Right atrium auricular region (tissue), 2 donors: Measurements from ENCODE around the gene FOXP1. TPM values are rescaled to one million over a fixed set of nuclear protein-coding genes. Genes with fewer than 3 reads are reported as not detected.

Experiments
- DNase-seq: peaks from one replicate; pipeline ENCODE4 v3.0.0-alpha.2; 2019; ENCODE audit warnings: low spot score
- H3K27ac ChIP-seq, 2 donors: fragments of 200-600 bp; sonication (generic); 1 replicate in 1 of 2; 2 replicates in 1 of 2; pipeline ENCODE4 v1.5.1; 2016 to 2019
- H3K27me3 ChIP-seq, 2 donors: fragments of 200-600 bp; sonication (generic); one replicate each; pipeline versions ENCODE4 v1.5.1 to v1.6.0; 2017 to 2019
- H3K36me3 ChIP-seq: fragments of 200-600 bp; sonication (generic); one replicate; pipeline ENCODE4 v1.5.1; 2016
- H3K4me1 ChIP-seq, 2 donors: fragments of 200-600 bp; sonication (generic); one replicate each; pipeline versions ENCODE4 v1.5.1 to v1.6.0; 2017 to 2019
- H3K4me3 ChIP-seq, 2 donors: fragments of 200-600 bp; sonication (generic); 1 replicate in 1 of 2; 2 replicates in 1 of 2; pipeline ENCODE4 v1.5.1; 2017 to 2019; ENCODE audit warnings: mild to moderate bottlenecking in 1 of 2, moderate library complexity in 1 of 2
- H3K9me3 ChIP-seq, 2 donors: fragments of 200-600 bp; sonication (generic); one replicate each; pipeline ENCODE4 v1.5.1; 2019
- CTCF ChIP-seq, 2 donors: fragments of 200-600 bp; sonication (generic); IDR thresholded peaks; one replicate each; pipeline ENCODE4 v1.5.1; 2019; ENCODE audit warnings: antibody characterized with exemption in 2 of 2
- total RNA-seq, 2 donors: library from RNA; depleted of rRNA; stranded (reverse); fragments of >200 nt; gene quantifications; one replicate each; pipeline ENCODE4 v1.1.0, GENCODE V29; 2016

Gene FOXP1
- total RNA-seq, 2 donors from 2014 or later, result 39.2 to 59.0 TPM

GRCh38 chr3:71395927-71396695, 187.4 kb downstream of the FOXP1 start:
- Histone ChIP-seq H3K36me3 (no peaks in the 10 kb centered on the region), H3K4me3 (no peak overlapping the region), H3K27me3 (no peaks in the 10 kb centered on the region), H3K4me1 (peaks cover 0 to 12% of the 10 kb centered on the region in 2 donors), H3K9me3 (no peaks in the 10 kb centered on the region), H3K27ac (no peak overlapping the region)
- no peak for DNase-seq
- no peak for TF ChIP-seq CTCF (IDR thresholded peaks at IDR 0.05)

GRCh38 chr3:71395470-71395869, 188.1 kb downstream of the FOXP1 start:
- Histone ChIP-seq H3K27me3 (no peaks in the 10 kb centered on the region), H3K27ac (no peak overlapping the region), H3K4me3 (no peak overlapping the region), H3K9me3 (no peaks in the 10 kb centered on the region), H3K36me3 (no peaks in the 10 kb centered on the region), H3K4me1 (peaks cover 0 to 14% of the 10 kb centered on the region in 2 donors)
- DNase-seq, result no peak
- TF ChIP-seq CTCF (IDR thresholded peaks at IDR 0.05), result no peak

GRCh38 chr3:71393745-71394144, 189.8 kb downstream of the FOXP1 start:
- no peak for TF ChIP-seq CTCF (IDR thresholded peaks at IDR 0.05)
- no peaks in the 10 kb centered on the region for H3K27me3 ChIP-seq
- H3K4me1 ChIP-seq, result peaks cover 0 to 26% of the 10 kb centered on the region in 2 donors

GRCh38 chr3:71393093-71393492, 190.4 kb downstream of the FOXP1 start:
- Histone ChIP-seq H3K4me1 (peaks cover 0 to 26% of the 10 kb centered on the region in 2 donors), H3K4me3 (no peak overlapping the region), H3K36me3 (no peaks in the 10 kb centered on the region), H3K9me3 (no peaks in the 10 kb centered on the region), H3K27me3 (no peaks in the 10 kb centered on the region), H3K27ac (no peak overlapping the region)
- no peak for TF ChIP-seq CTCF (IDR thresholded peaks at IDR 0.05)
- no peak for DNase-seq

More at GRCh38 chr3:71393745-71394144, 189.8 kb downstream of the FOXP1 start:
- H3K36me3 ChIP-seq, result no peaks in the 10 kb centered on the region
- H3K4me3 ChIP-seq, result no peak overlapping the region
- no peaks in the 10 kb centered on the region for H3K9me3 ChIP-seq
- no peak overlapping the region for H3K27ac ChIP-seq
- DNase-seq, result no peak

GRCh38 chr3:71392251-71392650, 191.3 kb downstream of the FOXP1 start:
- peak overlapping the region in 1 of 2 donors; percentile 8 for H3K27ac ChIP-seq
- DNase-seq, result no peak

More at GRCh38 chr3:71392251-71392650, 191.3 kb downstream of the FOXP1 start:
- no peaks in the 10 kb centered on the region for H3K9me3 ChIP-seq
- TF ChIP-seq CTCF (IDR thresholded peaks at IDR 0.05), result no peak
- no peaks in the 10 kb centered on the region for H3K27me3 ChIP-seq
- H3K4me1 ChIP-seq, result peaks cover 0 to 26% of the 10 kb centered on the region in 2 donors
- H3K4me3 ChIP-seq, result no peak overlapping the region
- H3K36me3 ChIP-seq, result no peaks in the 10 kb centered on the region
